HCT116 (cell line): ENCODE measurements around the gene ATG16L1. TPM values are rescaled to one million over a fixed set of nuclear protein-coding genes. Genes with fewer than 3 reads are reported as not detected.

ENCODE experiments used
- ATAC-seq: fragments of 200-7000 bp; cut with Tn5 transposase; 2 replicates; pipeline ENCODE4 v1.9.1; 2020; ENCODE audit warnings: mild to moderate bottlenecking, moderate library complexity
- BruUV-seq: library from RNA; stranded (reverse); fragments of 400-500 nt; replicated peaks from 2 replicates; lab custom pipeline; 2021; lab: Mats Ljungman, UMichigan
- CTCF ChIA-PET: fragments of 300-600 bp; sonication (Branson Sonifier 250); formaldehyde crosslinking; loops from one replicate; lab custom pipeline; 2021; ENCODE audit warnings: antibody characterized with exemption; lab: Charles Lee
- POLR2A ChIA-PET: fragments of 300-600, 350-600 bp; sonication (Branson Sonifier 250); formaldehyde crosslinking; loops from one replicate; lab custom pipeline; 2021; ENCODE audit warnings: antibody characterized with exemption; lab: Charles Lee
- RAD21 ChIA-PET, 2 experiments: fragments of 300-600 bp; sonication (Branson Sonifier 250); formaldehyde crosslinking; loops; one replicate each; lab custom pipeline; 2023; ENCODE audit warnings: low total read pairs in 2 of 2; ENCODE audit not compliant: uncharacterized antibody in 2 of 2, unreplicated experiment in 2 of 2, low non-redundant PET in 1 of 2; lab: Charles Lee
- DNase-seq: peaks from one replicate; pipeline ENCODE4 v3.0.0-alpha.2; 2010; ENCODE audit warnings: low read depth, low spot score
- H2AFZ ChIP-seq: fragments of 200-600 bp; shearing (Covaris generic), sonication (generic); 2 replicates; pipeline ENCODE4 v1.6.1; 2017; ENCODE audit warnings: low read depth, mixed run types, mixed read lengths, antibody characterized with exemption, low read length; ENCODE audit not compliant: poor library complexity, severe bottlenecking
- H3K27ac ChIP-seq: 2 replicates; pipeline ENCODE4 v1.5.1; 2012; ENCODE audit warnings: low read depth, low read length
- H3K27me3 ChIP-seq: fragments of 200-600 bp; sonication (generic); 2 replicates; pipeline ENCODE4 v1.6.1; 2016; ENCODE audit warnings: mixed run types, low read length, mixed read lengths; ENCODE audit not compliant: insufficient read depth
- H3K36me3 ChIP-seq, 2 experiments: fragments of 200-500 bp in 1 of 2; fragments of 200-600 bp in 1 of 2; sonication (Bioruptor generic) in 1 of 2; sonication (generic) in 1 of 2; 2 replicates each; pipeline versions ENCODE4 v1.5.1 to v1.6.1; 2014 to 2016; ENCODE audit warnings: low read length in 2 of 2, inconsistent platforms in 1 of 2, mixed read lengths in 1 of 2, mixed run types in 1 of 2; ENCODE audit not compliant: insufficient read depth in 2 of 2, control insufficient read depth in 1 of 2
- H3K4me1 ChIP-seq, 2 experiments: fragments of 200-600 bp in 1 of 2; sonication (generic) in 1 of 2; 2 replicates each; pipeline versions ENCODE4 v1.5.1 to v1.6.1; 2012 to 2017; ENCODE audit warnings: low read length in 2 of 2, inconsistent platforms in 1 of 2, mild to moderate bottlenecking in 1 of 2, mixed read lengths in 1 of 2, mixed run types in 1 of 2, moderate library complexity in 1 of 2; ENCODE audit not compliant: insufficient read depth in 2 of 2, control insufficient read depth in 1 of 2
- H3K4me2 ChIP-seq: fragments of 200-600 bp; sonication (generic); 2 replicates; pipeline ENCODE4 v1.6.1; 2017; ENCODE audit warnings: mixed run types, low read length, mixed read lengths
- H3K4me3 ChIP-seq, 2 experiments: fragments of 200-600 bp in 1 of 2; sonication (generic) in 1 of 2; replicated peaks in 1 of 2; 2 replicates each; pipeline ENCODE4 v1.5.1; 2011 to 2016; ENCODE audit warnings: low read length in 2 of 2, control low read depth in 1 of 2, low read depth in 1 of 2, mild to moderate bottlenecking in 1 of 2, mixed read lengths in 1 of 2, mixed run types in 1 of 2
- H3K79me2 ChIP-seq: fragments of 200-600 bp; sonication (generic); 2 replicates; pipeline ENCODE4 v1.6.1; 2017; ENCODE audit warnings: mild to moderate bottlenecking, mixed run types, low read length, moderate library complexity, mixed read lengths; ENCODE audit not compliant: insufficient read depth
- H3K9ac ChIP-seq: fragments of 200-600 bp; sonication (generic); 2 replicates; pipeline ENCODE4 v1.6.1; 2016; ENCODE audit warnings: low read length, mixed read lengths
- H3K9me2 ChIP-seq: fragments of 200-600 bp; sonication (generic), shearing (Covaris generic); 2 replicates; pipeline ENCODE4 v1.6.1; 2017; ENCODE audit warnings: mixed run types, mild to moderate bottlenecking, moderate library complexity; ENCODE audit not compliant: insufficient read depth
- H3K9me3 ChIP-seq, 2 experiments: fragments of 200-500 bp in 1 of 2; fragments of 200-600 bp in 1 of 2; sonication (Bioruptor generic) in 1 of 2; sonication (generic) in 1 of 2; 2 replicates each; pipeline ENCODE4 v1.6.1; 2014 to 2017; ENCODE audit warnings: low read length in 2 of 2, mixed read lengths in 2 of 2, inconsistent platforms in 1 of 2, low read depth in 1 of 2, mild to moderate bottlenecking in 1 of 2, mixed run types in 1 of 2, moderate library complexity in 1 of 2; ENCODE audit not compliant: control insufficient read depth in 1 of 2, insufficient read depth in 1 of 2
- H4K20me1 ChIP-seq: fragments of 200-600 bp; sonication (generic), shearing (Covaris generic); 2 replicates; pipeline ENCODE4 v1.6.1; 2017; ENCODE audit warnings: mixed run types, mild to moderate bottlenecking, moderate library complexity; ENCODE audit not compliant: insufficient read depth
- CBX3 ChIP-seq: IDR thresholded peaks from 2 replicates; pipeline ENCODE4 v1.6.1; 2012; ENCODE audit warnings: low read depth
- CEBPB ChIP-seq: IDR thresholded peaks from 2 replicates; pipeline ENCODE4 v1.6.1; 2012; ENCODE audit warnings: low read depth
- CTCF ChIP-seq, 3 experiments: fragments of 200-600 bp in 1 of 3; sonication (generic) in 1 of 3; IDR thresholded peaks in 2 of 3; conservative IDR thresholded peaks in 1 of 3; 2 replicates each; pipeline ENCODE4 v1.5.1; 2012 to 2017; ENCODE audit warnings: low read depth in 2 of 3, low read length in 2 of 3, antibody characterized with exemption in 1 of 3, borderline replicate concordance in 1 of 3, control low read depth in 1 of 3, mild to moderate bottlenecking in 1 of 3, mixed read lengths in 1 of 3, mixed run types in 1 of 3, moderate library complexity in 1 of 3; ENCODE audit not compliant: insufficient read depth in 1 of 3
- EZH2 ChIP-seq: fragments of 200-600 bp; sonication (generic); IDR thresholded peaks from 2 replicates; pipeline ENCODE4 v1.6.1; 2017; ENCODE audit warnings: antibody characterized with exemption, mixed run types
- EZH2phosphoT487 ChIP-seq: fragments of 200-600 bp; IDR thresholded peaks from 2 replicates; pipeline ENCODE4 v1.6.1; 2018; ENCODE audit warnings: antibody characterized with exemption, borderline replicate concordance
- POLR2AphosphoS5 ChIP-seq: IDR thresholded peaks from 2 replicates; pipeline ENCODE4 v1.6.1; 2011; ENCODE audit warnings: mild to moderate bottlenecking, low read depth, low read length, moderate library complexity
- RAD21 ChIP-seq: IDR thresholded peaks from 2 replicates; pipeline ENCODE4 v1.6.1; 2012; ENCODE audit warnings: low read depth, mild to moderate bottlenecking
- SP1 ChIP-seq: IDR thresholded peaks from 2 replicates; pipeline ENCODE4 v1.6.1; 2012; ENCODE audit warnings: low read depth
- SRF ChIP-seq: IDR thresholded peaks from 2 replicates; pipeline ENCODE4 v1.6.1; 2012; ENCODE audit warnings: low read depth
- TCF7L2 ChIP-seq: IDR thresholded peaks from 2 replicates; pipeline ENCODE4 v1.7.0; 2011; ENCODE audit warnings: borderline replicate concordance, inconsistent platforms; ENCODE audit not compliant: insufficient read depth, insufficient read length; ENCODE audit errors: extremely low read depth
- YY1 ChIP-seq: IDR thresholded peaks from 2 replicates; pipeline ENCODE4 v1.6.1; 2011; ENCODE audit warnings: low read length, low read depth, moderate library complexity, mild to moderate bottlenecking; ENCODE audit not compliant: insufficient replicate concordance; ENCODE audit errors: extremely low read depth
- ZFX ChIP-seq: fragments of 450-650 bp; IDR thresholded peaks from 2 replicates; pipeline ENCODE4 v1.6.1; 2017
- intact Hi-C: fragments of 100-400 bp; cut with micrococcal nuclease; formaldehyde crosslinking; loops from 2 replicates; pipeline ENCODE4 v1.10.0; 2022
- total RNA-seq: library from RNA; stranded (reverse); gene quantifications from one replicate; pipeline ENCODE4 v1.2.1, GENCODE V29; 2021; ENCODE audit not compliant: unreplicated experiment
- TF ChIP-seq, protein P1 (sequence below): IDR thresholded peaks from 2 replicates; pipeline ENCODE4 v1.6.1; 2012

ATG16L1 gene
- total RNA-seq, 1 experiment from 2014 or later = 43.4 TPM

DNA sequence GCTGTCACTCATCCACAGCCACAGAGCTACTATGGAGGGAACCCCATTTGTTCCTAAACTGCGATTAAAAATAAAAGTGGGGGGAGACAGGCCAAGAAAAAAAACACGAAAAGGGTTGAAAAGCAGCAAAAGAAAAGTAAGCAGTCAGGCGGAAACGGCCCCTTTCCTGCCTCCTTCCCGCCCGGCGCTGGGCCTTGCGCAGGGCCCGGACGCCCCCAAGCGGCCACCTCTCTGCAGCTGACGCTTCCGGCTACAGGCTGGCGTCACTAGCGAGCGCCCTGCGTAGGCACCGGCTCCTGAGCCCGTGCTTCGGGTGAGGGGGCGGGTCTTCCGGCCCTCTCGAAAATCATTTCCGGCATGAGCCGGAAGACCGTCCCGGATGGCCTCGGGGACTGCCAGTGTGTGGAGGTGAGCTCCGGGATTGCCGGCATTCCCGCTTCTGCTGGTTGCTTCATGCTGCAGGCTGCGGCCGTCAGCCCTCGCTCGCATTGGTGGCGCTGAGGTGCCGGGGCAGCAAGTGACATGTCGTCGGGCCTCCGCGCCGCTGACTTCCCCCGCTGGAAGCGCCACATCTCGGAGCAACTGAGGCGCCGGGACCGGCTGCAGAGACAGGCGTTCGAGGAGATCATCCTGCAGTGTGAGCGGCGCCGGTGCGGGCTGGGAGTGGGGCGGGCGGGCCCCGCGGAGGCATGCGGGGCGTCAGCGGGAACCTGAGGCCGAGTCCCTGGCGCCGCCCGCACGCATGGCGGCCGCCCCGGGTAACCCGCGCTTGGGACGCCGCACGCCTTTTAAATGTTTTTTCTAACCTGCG lies at the start of gene ATG16L1 (continued):
- TF ChIP-seq CTCF (IDR thresholded peaks at IDR 0.05 in 2 of 3, conservative IDR thresholded peaks at IDR 0.05 in 1 of 3; ENCODE audit: borderline replicate concordance in 1 of 3, insufficient read depth in 1 of 3, low read depth in 2 of 3, low read length in 2 of 3) (peak; percentile 89 to 97 (median 92)), CBX3 (peak; percentile 57; the same call in 1 of the 2 replicates), POLR2AphosphoS5 (peak; percentile 89), YY1 (peak; percentile 62)

- Histone ChIP-seq H3K4me2 (no peak overlapping the region), H3K36me3 (no peaks in the 10 kb centered on the region), H3K9ac (no peak overlapping the region), H3K9me3 (no peaks in the 10 kb centered on the region), H4K20me1 (no peaks in the 10 kb centered on the region), H3K9me2 (no peaks in the 10 kb centered on the region), H3K27ac (no peak overlapping the region), H3K27me3 (no peaks in the 10 kb centered on the region), H3K79me2 (no peaks in the 10 kb centered on the region), H2AFZ (no peak overlapping the region), H3K4me3 (no peak overlapping the region), H3K4me1 (peaks cover 0 to 1% of the 10 kb centered on the region in 2 experiments; a peak in 1 of 4 replicates)
- DNase-seq (no peak), ATAC-seq (no peak)
- TF ChIP-seq SP1 (no peak), TCF7L2 (no peak), YY1 (no peak), EZH2 (no peak), RAD21 (no peak), CTCF (IDR thresholded peaks at IDR 0.05 in 2 of 3, conservative IDR thresholded peaks at IDR 0.05 in 1 of 3; ENCODE audit: borderline replicate concordance in 1 of 3, insufficient read depth in 1 of 3, low read depth in 2 of 3, low read length in 2 of 3) (no peak), CEBPB (no peak), CBX3 (no peak), EZH2phosphoT487 (no peak), SRF (no peak), ZFX (no peak)
- TF ChIP-seq, protein P1, sequence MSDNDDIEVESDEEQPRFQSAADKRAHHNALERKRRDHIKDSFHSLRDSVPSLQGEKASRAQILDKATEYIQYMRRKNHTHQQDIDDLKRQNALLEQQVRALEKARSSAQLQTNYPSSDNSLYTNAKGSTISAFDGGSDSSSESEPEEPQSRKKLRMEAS = no peak
- BruUV-seq = no TSS peak
- POLR2A ChIA-PET = no interaction called here
- intact Hi-C loops = no loop called here
- CTCF ChIA-PET = no interaction called here
- RAD21 ChIA-PET = no interaction called here
These were observed 48.9 kb upstream of the ATG16L1 start for GRCh38 chr2:233202531-233202944.
